GM23338 (cell line): ENCODE data around the gene GPHN. TPM values are rescaled to one million over a fixed set of nuclear protein-coding genes. Genes with fewer than 3 reads are reported as not detected.

Experiments used
- ATAC-seq: fragments of 200-7000 bp; cut with Tn5 transposase; 3 replicates; pipeline ENCODE4 v1.9.1; 2020
- DNase-seq: peaks from one replicate; pipeline ENCODE4 v3.0.0-alpha.2; 2015; ENCODE audit warnings: low spot score
- H2AFZ ChIP-seq: fragments of 200-600 bp; sonication (generic); 2 replicates; pipeline ENCODE4 v1.8.0; 2016; ENCODE audit warnings: antibody characterized with exemption, mild to moderate bottlenecking, moderate library complexity
- H3F3A ChIP-seq: fragments of 200-600 bp; sonication (generic); replicated peaks from 2 replicates; pipeline ENCODE4 v1.8.0; 2017; ENCODE audit warnings: antibody characterized with exemption, mixed run types, low read depth
- H3K27ac ChIP-seq: fragments of 200-600 bp; sonication (generic); 2 replicates; pipeline ENCODE4 v1.6.1; 2016; ENCODE audit warnings: low read depth
- H3K27me3 ChIP-seq: fragments of 200-600 bp; sonication (generic); 2 replicates; pipeline ENCODE4 v1.8.0; 2016; ENCODE audit warnings: mild to moderate bottlenecking, mixed run types, moderate library complexity; ENCODE audit not compliant: insufficient read depth
- H3K36me3 ChIP-seq: fragments of 200-600 bp; sonication (generic); 2 replicates; pipeline ENCODE4 v1.8.0; 2016; ENCODE audit warnings: mild to moderate bottlenecking; ENCODE audit not compliant: insufficient read depth
- H3K4me1 ChIP-seq: fragments of 200-600 bp; sonication (generic); 2 replicates; pipeline ENCODE4 v1.8.0; 2016; ENCODE audit warnings: mild to moderate bottlenecking, moderate library complexity; ENCODE audit not compliant: insufficient read depth
- H3K4me2 ChIP-seq: fragments of 200-600 bp; sonication (generic); 2 replicates; pipeline ENCODE4 v1.7.1; 2017; ENCODE audit warnings: mixed run types
- H3K4me3 ChIP-seq: fragments of 200-600 bp; sonication (generic); 2 replicates; pipeline ENCODE4 v1.6.1; 2016; ENCODE audit warnings: mixed run types
- H3K79me2 ChIP-seq: fragments of 200-600 bp; sonication (generic); replicated peaks from 2 replicates; pipeline ENCODE4 v1.8.0; 2017; ENCODE audit warnings: mild to moderate bottlenecking; ENCODE audit not compliant: insufficient read depth
- H3K9me2 ChIP-seq: fragments of 200-600 bp; sonication (generic); 2 replicates; pipeline ENCODE4 v1.8.0; 2017; ENCODE audit not compliant: insufficient read depth
- H4K20me1 ChIP-seq: fragments of 200-600 bp; sonication (generic); replicated peaks from 2 replicates; pipeline ENCODE4 v1.8.0; 2017; ENCODE audit warnings: mild to moderate bottlenecking; ENCODE audit not compliant: insufficient read depth
- H3K27ac Mint-ChIP-seq: 2 replicates; pipeline ENCODE4 v1.8.0; 2020; ENCODE audit warnings: inconsistent platforms, mild to moderate bottlenecking, moderate library complexity, mixed read lengths
- H3K27me3 Mint-ChIP-seq: 3 replicates; pipeline ENCODE4 v1.8.0; 2022; ENCODE audit warnings: low read depth, mild to moderate bottlenecking, moderate library complexity, mixed read lengths, inconsistent platforms; ENCODE audit not compliant: insufficient read depth, poor library complexity
- H3K36me3 Mint-ChIP-seq: 3 replicates; pipeline ENCODE4 v1.8.0; 2021; ENCODE audit warnings: low read depth, mild to moderate bottlenecking, inconsistent platforms, moderate library complexity, mixed read lengths
- H3K4me1 Mint-ChIP-seq: 3 replicates; pipeline ENCODE4 v1.8.0; 2020; ENCODE audit warnings: mild to moderate bottlenecking, inconsistent platforms, mixed read lengths
- H3K4me3 Mint-ChIP-seq: 3 replicates; pipeline ENCODE4 v1.8.0; 2021; ENCODE audit warnings: moderate library complexity, mild to moderate bottlenecking, inconsistent platforms, mixed read lengths
- H3K9me3 Mint-ChIP-seq: 3 replicates; pipeline ENCODE4 v1.8.0; 2020; ENCODE audit warnings: moderate library complexity, mild to moderate bottlenecking, inconsistent platforms, mixed read lengths
- CREB1 ChIP-seq: fragments of 250-450 bp; sonication (Bioruptor Pico); IDR thresholded peaks from 2 replicates; pipeline ENCODE4 v1.5.0; 2020; ENCODE audit warnings: low read depth, mild to moderate bottlenecking, moderate library complexity
- EZH2phosphoT487 ChIP-seq: fragments of 200-600 bp; sonication (generic); IDR thresholded peaks from one replicate; pipeline ENCODE4 v1.8.1; 2018; ENCODE audit warnings: antibody characterized with exemption; ENCODE audit not compliant: unreplicated experiment
- NANOG ChIP-seq: IDR thresholded peaks from 2 replicates; pipeline ENCODE4 v1.6.1; 2016; ENCODE audit warnings: antibody characterized with exemption, borderline replicate concordance
- POLR2AphosphoS5 ChIP-seq: IDR thresholded peaks from 2 replicates; pipeline ENCODE4 v1.6.1; 2016; ENCODE audit warnings: antibody characterized with exemption, low read depth
- STAT1 ChIP-seq: IDR thresholded peaks from one replicate; pipeline ENCODE4 v1.6.1; 2016; ENCODE audit warnings: antibody characterized with exemption; ENCODE audit not compliant: unreplicated experiment
- ZNF114 ChIP-seq: fragments of 250-450 bp; sonication (Bioruptor Pico); IDR thresholded peaks from 2 replicates; pipeline ENCODE4 v1.5.0; 2020; ENCODE audit warnings: mild to moderate bottlenecking, moderate library complexity
- ZNF331 ChIP-seq: fragments of 250-450 bp; sonication (Bioruptor Pico); IDR thresholded peaks from 2 replicates; pipeline ENCODE4 v1.5.0; 2020; ENCODE audit warnings: low read depth, mild to moderate bottlenecking, moderate library complexity
- polyA plus RNA-seq: library from polyadenylated mRNA; unstranded; fragments of >200 nt; fragmentation: Nextera tagmentation; extraction: Ambion mirVana; gene quantifications from 2 replicates; pipeline ENCODE4 v1.2.1, GENCODE V29; 2016
- total RNA-seq: library from RNA; depleted of rRNA; stranded (reverse); fragments of >200 nt; shearing (Covaris generic); gene quantifications from 2 replicates; pipeline ENCODE4 v1.2.3, GENCODE V29; 2014
- TF ChIP-seq, protein P1 (sequence below): IDR thresholded peaks from 2 replicates; pipeline ENCODE4 v1.6.1; 2016; ENCODE audit warnings: antibody characterized with exemption
- TF ChIP-seq, protein P2 (sequence below): fragments of 250-450 bp; sonication (Bioruptor Pico); IDR thresholded peaks from 2 replicates; pipeline ENCODE4 v1.5.0; 2020; ENCODE audit warnings: mild to moderate bottlenecking, moderate library complexity

Gene GPHN
- total and polyA plus RNA-seq, 2 experiments from 2014 or later: 17.6 to 20.6 TPM

DNA sequence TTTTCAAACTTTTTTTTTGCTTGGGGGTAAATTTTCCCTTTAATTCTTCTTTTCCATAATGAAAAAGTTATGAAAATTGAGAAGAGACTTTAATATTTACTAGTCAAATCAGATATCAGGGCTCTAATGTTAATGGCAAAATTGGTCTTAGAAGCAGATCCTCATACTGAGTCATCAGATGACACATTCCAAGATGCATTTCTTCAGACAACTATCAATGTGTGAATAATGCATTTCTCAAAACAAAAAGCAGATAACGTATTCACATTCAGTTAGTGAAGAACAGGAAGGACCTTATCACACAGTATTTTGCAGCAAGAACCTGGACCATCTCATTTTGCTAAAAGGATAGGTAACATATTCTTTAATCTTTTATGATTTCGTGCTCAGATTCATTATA lies 130.7 kb downstream of the GPHN start (continued):
- TF ChIP-seq, protein P1, sequence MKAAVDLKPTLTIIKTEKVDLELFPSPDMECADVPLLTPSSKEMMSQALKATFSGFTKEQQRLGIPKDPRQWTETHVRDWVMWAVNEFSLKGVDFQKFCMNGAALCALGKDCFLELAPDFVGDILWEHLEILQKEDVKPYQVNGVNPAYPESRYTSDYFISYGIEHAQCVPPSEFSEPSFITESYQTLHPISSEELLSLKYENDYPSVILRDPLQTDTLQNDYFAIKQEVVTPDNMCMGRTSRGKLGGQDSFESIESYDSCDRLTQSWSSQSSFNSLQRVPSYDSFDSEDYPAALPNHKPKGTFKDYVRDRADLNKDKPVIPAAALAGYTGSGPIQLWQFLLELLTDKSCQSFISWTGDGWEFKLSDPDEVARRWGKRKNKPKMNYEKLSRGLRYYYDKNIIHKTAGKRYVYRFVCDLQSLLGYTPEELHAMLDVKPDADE: no peak
- TF ChIP-seq STAT1 (no peak), NANOG (no peak)
- TF ChIP-seq, protein P2, sequence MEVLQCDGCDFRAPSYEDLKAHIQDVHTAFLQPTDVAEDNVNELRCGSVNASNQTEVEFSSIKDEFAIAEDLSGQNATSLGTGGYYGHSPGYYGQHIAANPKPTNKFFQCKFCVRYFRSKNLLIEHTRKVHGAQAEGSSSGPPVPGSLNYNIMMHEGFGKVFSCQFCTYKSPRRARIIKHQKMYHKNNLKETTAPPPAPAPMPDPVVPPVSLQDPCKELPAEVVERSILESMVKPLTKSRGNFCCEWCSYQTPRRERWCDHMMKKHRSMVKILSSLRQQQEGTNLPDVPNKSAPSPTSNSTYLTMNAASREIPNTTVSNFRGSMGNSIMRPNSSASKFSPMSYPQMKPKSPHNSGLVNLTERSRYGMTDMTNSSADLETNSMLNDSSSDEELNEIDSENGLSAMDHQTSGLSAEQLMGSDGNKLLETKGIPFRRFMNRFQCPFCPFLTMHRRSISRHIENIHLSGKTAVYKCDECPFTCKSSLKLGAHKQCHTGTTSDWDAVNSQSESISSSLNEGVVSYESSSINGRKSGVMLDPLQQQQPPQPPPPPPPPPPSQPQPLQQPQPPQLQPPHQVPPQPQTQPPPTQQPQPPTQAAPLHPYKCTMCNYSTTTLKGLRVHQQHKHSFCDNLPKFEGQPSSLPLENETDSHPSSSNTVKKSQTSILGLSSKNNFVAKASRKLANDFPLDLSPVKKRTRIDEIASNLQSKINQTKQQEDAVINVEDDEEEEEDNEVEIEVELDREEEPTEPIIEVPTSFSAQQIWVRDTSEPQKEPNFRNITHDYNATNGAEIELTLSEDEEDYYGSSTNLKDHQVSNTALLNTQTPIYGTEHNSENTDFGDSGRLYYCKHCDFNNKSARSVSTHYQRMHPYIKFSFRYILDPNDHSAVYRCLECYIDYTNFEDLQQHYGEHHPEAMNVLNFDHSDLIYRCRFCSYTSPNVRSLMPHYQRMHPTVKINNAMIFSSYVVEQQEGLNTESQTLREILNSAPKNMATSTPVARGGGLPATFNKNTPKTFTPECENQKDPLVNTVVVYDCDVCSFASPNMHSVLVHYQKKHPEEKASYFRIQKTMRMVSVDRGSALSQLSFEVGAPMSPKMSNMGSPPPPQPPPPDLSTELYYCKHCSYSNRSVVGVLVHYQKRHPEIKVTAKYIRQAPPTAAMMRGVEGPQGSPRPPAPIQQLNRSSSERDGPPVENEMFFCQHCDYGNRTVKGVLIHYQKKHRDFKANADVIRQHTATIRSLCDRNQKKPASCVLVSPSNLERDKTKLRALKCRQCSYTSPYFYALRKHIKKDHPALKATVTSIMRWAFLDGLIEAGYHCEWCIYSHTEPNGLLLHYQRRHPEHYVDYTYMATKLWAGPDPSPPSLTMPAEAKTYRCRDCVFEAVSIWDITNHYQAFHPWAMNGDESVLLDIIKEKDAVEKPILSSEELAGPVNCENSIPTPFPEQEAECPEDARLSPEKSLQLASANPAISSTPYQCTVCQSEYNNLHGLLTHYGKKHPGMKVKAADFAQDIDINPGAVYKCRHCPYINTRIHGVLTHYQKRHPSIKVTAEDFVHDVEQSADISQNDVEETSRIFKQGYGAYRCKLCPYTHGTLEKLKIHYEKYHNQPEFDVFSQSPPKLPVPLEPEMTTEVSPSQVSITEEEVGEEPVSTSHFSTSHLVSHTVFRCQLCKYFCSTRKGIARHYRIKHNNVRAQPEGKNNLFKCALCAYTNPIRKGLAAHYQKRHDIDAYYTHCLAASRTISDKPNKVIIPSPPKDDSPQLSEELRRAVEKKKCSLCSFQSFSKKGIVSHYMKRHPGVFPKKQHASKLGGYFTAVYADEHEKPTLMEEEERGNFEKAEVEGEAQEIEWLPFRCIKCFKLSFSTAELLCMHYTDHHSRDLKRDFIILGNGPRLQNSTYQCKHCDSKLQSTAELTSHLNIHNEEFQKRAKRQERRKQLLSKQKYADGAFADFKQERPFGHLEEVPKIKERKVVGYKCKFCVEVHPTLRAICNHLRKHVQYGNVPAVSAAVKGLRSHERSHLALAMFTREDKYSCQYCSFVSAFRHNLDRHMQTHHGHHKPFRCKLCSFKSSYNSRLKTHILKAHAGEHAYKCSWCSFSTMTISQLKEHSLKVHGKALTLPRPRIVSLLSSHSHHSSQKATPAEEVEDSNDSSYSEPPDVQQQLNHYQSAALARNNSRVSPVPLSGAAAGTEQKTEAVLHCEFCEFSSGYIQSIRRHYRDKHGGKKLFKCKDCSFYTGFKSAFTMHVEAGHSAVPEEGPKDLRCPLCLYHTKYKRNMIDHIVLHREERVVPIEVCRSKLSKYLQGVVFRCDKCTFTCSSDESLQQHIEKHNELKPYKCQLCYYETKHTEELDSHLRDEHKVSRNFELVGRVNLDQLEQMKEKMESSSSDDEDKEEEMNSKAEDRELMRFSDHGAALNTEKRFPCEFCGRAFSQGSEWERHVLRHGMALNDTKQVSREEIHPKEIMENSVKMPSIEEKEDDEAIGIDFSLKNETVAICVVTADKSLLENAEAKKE (CRISPR knock-in tag): no peak

DNA sequence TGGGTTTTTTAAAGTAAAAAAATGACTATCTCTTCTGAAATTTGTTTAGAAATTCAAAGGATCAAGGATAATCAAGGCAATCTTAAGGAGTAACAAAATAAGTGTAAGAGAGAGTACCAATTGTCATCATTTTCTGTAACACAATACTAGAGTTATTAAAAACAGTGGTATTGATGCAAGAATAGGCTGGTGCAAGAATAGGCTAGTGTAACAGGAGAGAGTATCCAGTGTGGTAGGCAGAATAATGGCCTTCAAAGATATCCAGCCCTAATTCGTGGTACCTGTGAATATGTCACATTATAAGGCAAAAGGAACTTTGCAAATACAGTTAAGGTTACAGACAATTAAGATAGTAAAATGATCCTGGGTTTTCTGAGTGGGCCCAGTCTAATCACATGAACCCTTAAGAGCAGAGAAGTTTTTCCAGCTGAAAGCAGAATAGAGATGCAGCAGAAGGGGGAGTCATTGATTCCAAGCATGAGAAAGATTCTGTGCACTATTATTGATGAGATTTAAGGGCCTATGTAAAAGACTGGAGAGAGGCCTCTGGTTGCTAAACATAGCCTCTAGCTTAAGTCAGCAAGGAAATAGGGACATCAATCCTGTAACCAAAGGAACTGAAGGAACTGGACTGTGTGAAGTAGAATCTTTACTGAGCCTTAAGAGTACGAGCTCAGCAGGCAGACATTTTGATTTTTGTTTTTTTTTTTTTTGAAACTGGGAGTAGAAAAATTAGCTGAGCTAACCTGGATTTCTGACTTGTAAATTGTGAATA lies 134.1 kb downstream of the GPHN start:
- H3K27ac Mint-ChIP-seq: no peak overlapping the region
- H3K4me1 ChIP-seq: no peaks in the 10 kb centered on the region
- peaks cover 10% of the 10 kb centered on the region for H3K79me2 ChIP-seq
- TF ChIP-seq ZNF114 (no peak), POLR2AphosphoS5 (no peak), EZH2phosphoT487 (no peak), ZNF331 (CRISPR knock-in tag) (no peak), CREB1 (CRISPR knock-in tag) (no peak)

More for the DNA sequence above, 134.1 kb downstream of the GPHN start:
- no peaks in the 10 kb centered on the region for H3K36me3 Mint-ChIP-seq
- Histone ChIP-seq H2AFZ (no peak overlapping the region), H3K27me3 (no peaks in the 10 kb centered on the region), H4K20me1 (no peaks in the 10 kb centered on the region), H3K4me3 (no peak overlapping the region), H3K4me2 (no peak overlapping the region), H3K9me2 (no peaks in the 10 kb centered on the region), H3K36me3 (no peaks in the 10 kb centered on the region), H3F3A (no peaks in the 10 kb centered on the region), H3K27ac (no peak overlapping the region)
- peaks cover 12% of the 10 kb centered on the region for H3K4me1 Mint-ChIP-seq
- no peak for ATAC-seq
- no peaks in the 10 kb centered on the region for H3K9me3 Mint-ChIP-seq
- no peaks in the 10 kb centered on the region for H3K27me3 Mint-ChIP-seq
- no peak for DNase-seq
- H3K4me3 Mint-ChIP-seq: no peak overlapping the region
